Measurements from ENCODE around the gene KRT86. TPM values are rescaled to one million over a fixed set of nuclear protein-coding genes. Genes with fewer than 3 reads are reported as not detected.

Gene KRT86
- total RNA-seq = not detected

DNA sequence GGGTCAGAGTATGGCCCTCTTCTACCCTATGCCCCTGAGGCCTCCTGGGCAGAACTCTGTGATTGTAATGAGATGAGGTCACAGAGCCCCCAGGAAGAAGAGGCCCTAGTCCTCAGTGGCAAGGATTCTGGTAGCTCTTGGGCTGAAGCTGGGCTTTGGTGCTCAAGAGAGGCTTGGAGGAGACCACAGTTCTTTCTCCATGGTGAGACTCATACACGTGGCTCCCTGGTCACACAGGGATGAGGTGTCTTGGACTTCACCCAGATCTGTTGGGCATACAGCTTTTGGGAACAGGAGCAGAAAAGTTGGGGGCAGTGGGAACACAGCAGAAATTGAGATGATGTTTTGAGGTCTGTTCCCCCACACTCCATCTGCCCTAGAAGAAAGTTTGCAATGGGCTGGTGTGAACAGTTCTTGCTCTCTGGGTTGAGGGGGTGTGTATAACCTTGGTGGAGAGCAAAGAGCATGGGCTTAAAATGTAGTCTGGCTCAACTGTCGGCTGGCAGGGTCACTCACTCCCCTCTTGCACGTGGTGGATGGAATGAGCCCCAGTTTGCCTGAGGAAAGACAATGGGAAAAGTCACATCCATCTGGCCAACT, at the start of gene KRT86:
Gene KRT86 (plus strand): TSS at position 125 of the 600 bp plus-strand sequence. CDS start 27,272 bp downstream, outside the sequence.
- H3K36me3 ChIP-seq = no peaks in the 10 kb centered on the region
- H3K4me3 ChIP-seq = no peak within 1 kb of the TSS
- H3K27me3 ChIP-seq = no peaks in the 10 kb centered on the region
- H3K9me3 ChIP-seq = no peaks in the 10 kb centered on the region
- peak in 1 of 3 donors; percentile 10 for DNase-seq
- no peak for TF ChIP-seq POLR2A (IDR thresholded peaks at IDR 0.05)
- TF ChIP-seq, protein P1, sequence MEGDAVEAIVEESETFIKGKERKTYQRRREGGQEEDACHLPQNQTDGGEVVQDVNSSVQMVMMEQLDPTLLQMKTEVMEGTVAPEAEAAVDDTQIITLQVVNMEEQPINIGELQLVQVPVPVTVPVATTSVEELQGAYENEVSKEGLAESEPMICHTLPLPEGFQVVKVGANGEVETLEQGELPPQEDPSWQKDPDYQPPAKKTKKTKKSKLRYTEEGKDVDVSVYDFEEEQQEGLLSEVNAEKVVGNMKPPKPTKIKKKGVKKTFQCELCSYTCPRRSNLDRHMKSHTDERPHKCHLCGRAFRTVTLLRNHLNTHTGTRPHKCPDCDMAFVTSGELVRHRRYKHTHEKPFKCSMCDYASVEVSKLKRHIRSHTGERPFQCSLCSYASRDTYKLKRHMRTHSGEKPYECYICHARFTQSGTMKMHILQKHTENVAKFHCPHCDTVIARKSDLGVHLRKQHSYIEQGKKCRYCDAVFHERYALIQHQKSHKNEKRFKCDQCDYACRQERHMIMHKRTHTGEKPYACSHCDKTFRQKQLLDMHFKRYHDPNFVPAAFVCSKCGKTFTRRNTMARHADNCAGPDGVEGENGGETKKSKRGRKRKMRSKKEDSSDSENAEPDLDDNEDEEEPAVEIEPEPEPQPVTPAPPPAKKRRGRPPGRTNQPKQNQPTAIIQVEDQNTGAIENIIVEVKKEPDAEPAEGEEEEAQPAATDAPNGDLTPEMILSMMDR (IDR thresholded peaks at IDR 0.05) = no peak
- no peak within 1 kb of the TSS for H3K27ac ChIP-seq
- peaks cover 0 to 6% (median 0%) of the 10 kb centered on the region in 4 donors for H3K4me1 ChIP-seq

DNA sequence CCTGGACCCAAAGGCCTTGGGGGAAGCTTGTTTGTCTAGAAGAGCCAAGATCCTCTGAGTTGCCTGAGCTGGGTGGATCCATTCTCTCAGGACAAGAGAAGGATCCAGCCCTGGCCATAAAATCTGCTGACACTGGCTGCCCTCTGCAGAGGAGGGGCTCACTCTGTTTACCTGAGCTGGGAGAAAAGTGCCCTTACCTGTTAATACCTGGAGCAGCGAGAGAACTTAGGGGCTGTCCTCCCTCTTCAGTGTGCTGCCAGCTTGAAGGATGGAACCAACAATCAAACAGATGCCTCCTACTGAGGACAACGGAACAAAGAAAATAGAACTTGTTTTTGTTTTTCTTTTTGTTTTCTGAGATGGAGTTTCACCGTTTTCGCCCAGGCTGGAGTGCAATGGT, 48.7 kb upstream of the KRT86 start:
- TF ChIP-seq, protein P1 (IDR thresholded peaks at IDR 0.05) = no peak
- H3K27me3 ChIP-seq = no peaks in the 10 kb centered on the region
- no peak overlapping the region for H3K27ac ChIP-seq
- no peaks in the 10 kb centered on the region for H3K4me1 ChIP-seq
- DNase-seq = peak in 1 of 3 donors; percentile 25
- H3K4me3 ChIP-seq = no peak overlapping the region
- no peaks in the 10 kb centered on the region for H3K36me3 ChIP-seq
- H3K9me3 ChIP-seq = no peaks in the 10 kb centered on the region

DNA sequence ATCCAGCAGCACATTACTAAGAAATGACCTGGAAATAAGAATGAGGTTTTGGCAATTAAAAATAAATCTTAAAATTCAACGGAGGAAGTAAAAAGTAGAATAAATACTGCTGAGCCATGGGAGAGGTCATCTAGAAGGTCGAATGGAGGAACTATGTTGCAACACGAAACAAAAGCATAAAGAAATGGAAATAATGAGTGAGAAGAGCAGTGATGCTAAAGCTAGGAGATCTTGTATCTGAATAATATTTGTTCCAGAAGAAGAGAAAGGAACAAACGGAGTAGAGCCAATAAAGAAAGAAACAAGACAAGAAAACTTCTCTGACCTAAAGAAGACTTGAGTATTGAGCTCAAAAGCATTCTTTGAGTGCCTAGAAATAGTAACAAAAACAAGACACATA, 48.0 kb upstream of the KRT86 start:
- H3K4me1 ChIP-seq = no peaks in the 10 kb centered on the region
- H3K9me3 ChIP-seq = no peaks in the 10 kb centered on the region
- no peaks in the 10 kb centered on the region for H3K27me3 ChIP-seq
- H3K27ac ChIP-seq = no peak overlapping the region
- no peak for DNase-seq
- TF ChIP-seq POLR2A (IDR thresholded peaks at IDR 0.05) = no peak
- TF ChIP-seq, protein P1 (IDR thresholded peaks at IDR 0.05) = no peak
- no peak overlapping the region for H3K4me3 ChIP-seq
- H3K36me3 ChIP-seq = no peaks in the 10 kb centered on the region

DNA sequence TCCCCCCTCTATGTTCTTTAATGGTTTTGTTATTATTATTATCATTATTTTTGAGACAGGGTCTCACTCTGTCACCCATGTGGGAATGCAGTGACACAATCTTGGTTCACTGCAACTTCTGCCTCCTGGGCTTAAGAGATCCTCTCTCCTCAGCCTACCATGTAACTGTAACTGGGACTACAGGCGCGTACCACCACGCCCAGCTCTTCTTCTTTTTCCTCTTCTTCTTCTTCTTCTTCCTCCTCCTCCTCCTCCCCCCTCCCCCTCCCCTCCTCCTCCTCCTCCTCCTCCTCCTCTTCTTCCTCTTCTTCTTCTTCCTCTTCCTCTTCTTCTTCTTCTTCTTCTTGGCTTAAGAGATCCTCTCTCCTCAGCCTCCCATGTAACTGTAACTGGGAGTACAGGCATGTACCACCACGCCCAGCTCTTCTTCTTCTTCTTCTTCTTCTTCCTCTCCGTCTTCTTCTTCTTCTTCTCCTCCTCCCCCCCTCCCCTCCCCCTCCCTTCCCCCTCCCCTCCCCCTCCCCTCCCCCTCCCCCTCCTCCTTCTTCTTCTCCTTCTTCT, 46.8 kb upstream of the KRT86 start:
- H3K36me3 ChIP-seq = no peaks in the 10 kb centered on the region
- no peak overlapping the region for H3K27ac ChIP-seq
- TF ChIP-seq POLR2A (IDR thresholded peaks at IDR 0.05) = no peak
- H3K4me3 ChIP-seq = no peak overlapping the region
- H3K4me1 ChIP-seq = peaks cover 0 to 5% (median 0%) of the 10 kb centered on the region in 4 donors
- peak in 1 of 3 donors; percentile 11 for DNase-seq
- no peaks in the 10 kb centered on the region for H3K9me3 ChIP-seq
- H3K27me3 ChIP-seq = no peaks in the 10 kb centered on the region

DNA sequence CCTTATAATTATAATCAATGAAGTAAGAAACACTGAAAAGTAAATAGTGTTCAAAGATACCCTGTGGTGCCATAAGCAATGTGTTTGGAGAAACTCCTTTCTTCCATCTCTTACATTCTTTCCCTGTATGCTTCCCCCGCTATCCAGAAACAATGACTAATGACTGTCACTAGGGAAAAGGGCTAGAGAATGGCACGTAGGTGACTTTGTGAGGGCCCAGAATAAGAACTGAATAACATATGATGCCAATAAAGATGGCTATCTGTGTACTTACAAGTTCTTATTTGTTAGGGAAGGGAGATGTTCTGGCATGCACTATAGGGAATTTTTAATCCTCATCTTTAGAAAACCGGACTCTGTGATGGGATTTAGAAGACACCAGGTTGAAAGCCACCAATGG, 46.1 kb upstream of the KRT86 start:
- Histone ChIP-seq H3K4me3 (no peak overlapping the region), H3K36me3 (no peaks in the 10 kb centered on the region), H3K4me1 (peaks cover 0 to 11% (median 0%) of the 10 kb centered on the region in 4 donors), H3K9me3 (no peaks in the 10 kb centered on the region), H3K27ac (no peak overlapping the region), H3K27me3 (peaks cover 0 to 4% of the 10 kb centered on the region in 2 donors)
- no peak for TF ChIP-seq POLR2A (IDR thresholded peaks at IDR 0.05)
- DNase-seq = no peak

DNA sequence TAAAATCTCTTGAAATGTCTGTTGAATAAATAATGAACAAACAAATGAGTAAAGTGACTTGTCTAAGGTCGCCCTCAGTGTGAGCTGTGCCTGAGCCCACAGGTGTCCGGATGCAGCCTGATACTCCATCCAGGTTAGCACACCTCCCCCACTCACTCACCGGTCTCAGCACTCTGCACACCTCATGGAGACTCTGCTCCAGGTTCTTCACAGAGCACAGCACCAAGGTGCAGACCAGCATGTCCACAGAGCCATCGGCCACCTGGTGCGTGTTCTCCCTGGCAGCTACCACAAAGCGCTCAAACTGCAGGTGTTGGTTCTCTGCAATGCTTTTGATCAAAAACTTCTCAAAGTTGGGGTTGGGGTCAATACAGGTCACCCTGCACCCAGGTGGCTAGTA, 45.5 kb upstream of the KRT86 start:
- Histone ChIP-seq H3K9me3 (no peaks in the 10 kb centered on the region), H3K36me3 (no peaks in the 10 kb centered on the region), H3K4me3 (no peak overlapping the region), H3K27ac (no peak overlapping the region), H3K4me1 (peaks cover 0 to 14% (median 0%) of the 10 kb centered on the region in 4 donors), H3K27me3 (peaks cover 0 to 6% of the 10 kb centered on the region in 2 donors)
- DNase-seq = peak in 1 of 3 donors; percentile 28
- TF ChIP-seq, protein P1 (IDR thresholded peaks at IDR 0.05) = no peak
- TF ChIP-seq POLR2A (IDR thresholded peaks at IDR 0.05) = no peak

Measured in Peyer's patch (tissue), 4 donors.